NCI-H2107 treated with DMSO at 0.1 percent for 48 hours (cell line): ENCODE results near the gene CDC45.

ENCODE experiments used
- DNase-seq: peaks from one replicate; lab custom pipeline; 2025; ENCODE audit not compliant: unreplicated experiment; lab: John Stamatoyannopoulos, UW

The CDC45 gene

GRCh38 chr22:19448076-19448607 lies 31.6 kb upstream of the CDC45 start:
- peak; percentile 89 for DNase-seq

GRCh38 chr22:19448739-19449421 lies 30.8 kb upstream of the CDC45 start:
- DNase-seq, result no peak

GRCh38 chr22:19449422-19449767 lies 30.3 kb upstream of the CDC45 start:
- no peak for DNase-seq

GRCh38 chr22:19450363-19451175 lies 29.2 kb upstream of the CDC45 start:
- no peak for DNase-seq

- no peak for DNase-seq
Measured at GRCh38 chr22:19451570-19451969, 28.1 kb upstream of the CDC45 start.

- no peak for DNase-seq
Measured at GRCh38 chr22:19453718-19454117, 26.0 kb upstream of the CDC45 start.

- no peak for DNase-seq
Measured at GRCh38 chr22:19454156-19454555, 25.6 kb upstream of the CDC45 start.

- no peak for DNase-seq
Measured at GRCh38 chr22:19455033-19455432, 24.7 kb upstream of the CDC45 start.

GRCh38 chr22:19455585-19456370 lies 23.9 kb upstream of the CDC45 start:
- no peak for DNase-seq

- DNase-seq, result no peak
Measured at GRCh38 chr22:19456541-19456940, 23.2 kb upstream of the CDC45 start.

GRCh38 chr22:19457828-19458428 lies 21.8 kb upstream of the CDC45 start:
- no peak for DNase-seq

- no peak for DNase-seq
Measured at GRCh38 chr22:19460036-19460435, 19.7 kb upstream of the CDC45 start.

- DNase-seq, result no peak
Measured at GRCh38 chr22:19461506-19461905, 18.2 kb upstream of the CDC45 start.

GRCh38 chr22:19463008-19463407 lies 16.7 kb upstream of the CDC45 start:
- no peak for DNase-seq

- no peak for DNase-seq
Measured at GRCh38 chr22:19463491-19464469, 15.9 kb upstream of the CDC45 start.

- no peak for DNase-seq
Measured at GRCh38 chr22:19464546-19464945, 15.2 kb upstream of the CDC45 start.

- DNase-seq, result no peak
Measured at GRCh38 chr22:19464975-19465374, 14.7 kb upstream of the CDC45 start.

- DNase-seq, result no peak
Measured at GRCh38 chr22:19466126-19466716, 13.5 kb upstream of the CDC45 start.

GRCh38 chr22:19466848-19467752 lies 12.6 kb upstream of the CDC45 start:
- no peak for DNase-seq
